HG03064 (cell line): ENCODE data around the gene NHSL1.

Experiments
- ATAC-seq: cut with Tn5 transposase; IDR thresholded peaks from one replicate; pipeline ENCODE4 v1.9.1; 2021; ENCODE audit warnings: low read depth; ENCODE audit not compliant: unreplicated experiment

NHSL1 gene

GRCh38 chr6:138525355-138525754 is 26.1 kb upstream of the NHSL1 start:
- ATAC-seq: no peak

GRCh38 chr6:138524526-138524925 is 25.2 kb upstream of the NHSL1 start:
- ATAC-seq: no peak

- no peak for ATAC-seq
Measured at GRCh38 chr6:138523347-138524210, 24.3 kb upstream of the NHSL1 start.

- ATAC-seq: no peak
Measured at GRCh38 chr6:138522611-138523010, 23.3 kb upstream of the NHSL1 start.

- no peak for ATAC-seq
Measured at GRCh38 chr6:138521790-138522189, 22.5 kb upstream of the NHSL1 start.

- no peak for ATAC-seq
Measured at GRCh38 chr6:138520463-138520862, 21.2 kb upstream of the NHSL1 start.

GRCh38 chr6:138518054-138518453 is 18.8 kb upstream of the NHSL1 start:
- peak; percentile 29 for ATAC-seq

GRCh38 chr6:138517635-138518034 is 18.3 kb upstream of the NHSL1 start:
- ATAC-seq: peak; percentile 88

- ATAC-seq: no peak
Measured at GRCh38 chr6:138515657-138516248, 16.5 kb upstream of the NHSL1 start.

GRCh38 chr6:138514860-138515540 is 15.7 kb upstream of the NHSL1 start:
- ATAC-seq: no peak

- no peak for ATAC-seq
Measured at GRCh38 chr6:138512609-138513008, 13.3 kb upstream of the NHSL1 start.

GRCh38 chr6:138510093-138510492 is 10.8 kb upstream of the NHSL1 start:
- no peak for ATAC-seq

- ATAC-seq: no peak
Measured at GRCh38 chr6:138509371-138509770, 10.1 kb upstream of the NHSL1 start.

GRCh38 chr6:138508676-138508988 is 9.3 kb upstream of the NHSL1 start:
- ATAC-seq: no peak

- no peak for ATAC-seq
Measured at GRCh38 chr6:138507977-138508675, 8.8 kb upstream of the NHSL1 start.

- ATAC-seq: no peak
Measured at GRCh38 chr6:138504764-138505689, 5.7 kb upstream of the NHSL1 start.

- no peak for ATAC-seq
Measured at GRCh38 chr6:138503881-138504680, 4.8 kb upstream of the NHSL1 start.

- no peak for ATAC-seq
Measured at GRCh38 chr6:138502546-138502945, 3.3 kb upstream of the NHSL1 start.

- no peak for ATAC-seq
Measured at GRCh38 chr6:138500867-138501446, 1.7 kb upstream of the NHSL1 start.
